ENCODE measurements around the gene MYBPC2. TPM values are rescaled to one million over a fixed set of nuclear protein-coding genes. Genes with fewer than 3 reads are reported as not detected.

The MYBPC2 gene
- polyA plus RNA-seq, 1 of the 3 experiments (the other 2 are of a cell fraction) = not detected

GRCh38 chr19:50458396-50459066, 25.8 kb downstream of the MYBPC2 start:
- CTCF ChIA-PET = interaction anchor here (1.5 kb wide), 1 partner anchor 90 kb away, joined by 6 read pairs; no protein-coding TSS in a partner anchor
- no peaks in the 10 kb centered on the region for H3F3A ChIP-seq (replicated peaks; ENCODE audit: insufficient read depth)
- peaks cover 5% of the 10 kb centered on the region; the same call in 1 of the 2 replicates for H3K27me3 ChIP-seq (ENCODE audit: insufficient read depth)
- H3K9ac ChIP-seq = no peak overlapping the region
- no peak for DNase-seq
- no peak overlapping the region for H2AFZ ChIP-seq (ENCODE audit: low read depth)
- no peak overlapping the region for H3K4me2 ChIP-seq
- H3K27ac ChIP-seq (ENCODE audit: low read depth in 2 of 2, low read length in 1 of 2) = no peak overlapping the region
- H3K4me1 ChIP-seq (ENCODE audit: control insufficient read depth in 1 of 2, insufficient read depth in 2 of 2, low read depth in 1 of 2, low read length in 1 of 2) = peaks cover 0 to 4% of the 10 kb centered on the region in 2 experiments; a peak in 1 of 4 replicates
- no peaks in the 10 kb centered on the region for H3K79me2 ChIP-seq (ENCODE audit: insufficient read depth)
- no peaks in the 10 kb centered on the region for H4K20me1 ChIP-seq (ENCODE audit: insufficient read depth)
- no peaks in the 10 kb centered on the region for H3K36me3 ChIP-seq (replicated peaks in 1 of 2; ENCODE audit: control insufficient read depth in 1 of 2, insufficient read depth in 2 of 2, low read length in 1 of 2)
- POLR2A ChIA-PET = no interaction called here
- H3K9me3 ChIP-seq = no peaks in the 10 kb centered on the region
- H3K4me3 ChIP-seq (ENCODE audit: low read depth in 2 of 2, low read length in 1 of 2) = no peak overlapping the region
- H3K9me2 ChIP-seq = no peaks in the 10 kb centered on the region
- WGBS (ENCODE audit: low lambda C conversion rate) = 74% methylated on average over 39 of the region's 50 CpGs
- no peak for TF ChIP-seq SMC3 (IDR thresholded peaks at IDR 0.05; ENCODE audit: low read depth, low read length)
- TF ChIP-seq, protein P1, sequence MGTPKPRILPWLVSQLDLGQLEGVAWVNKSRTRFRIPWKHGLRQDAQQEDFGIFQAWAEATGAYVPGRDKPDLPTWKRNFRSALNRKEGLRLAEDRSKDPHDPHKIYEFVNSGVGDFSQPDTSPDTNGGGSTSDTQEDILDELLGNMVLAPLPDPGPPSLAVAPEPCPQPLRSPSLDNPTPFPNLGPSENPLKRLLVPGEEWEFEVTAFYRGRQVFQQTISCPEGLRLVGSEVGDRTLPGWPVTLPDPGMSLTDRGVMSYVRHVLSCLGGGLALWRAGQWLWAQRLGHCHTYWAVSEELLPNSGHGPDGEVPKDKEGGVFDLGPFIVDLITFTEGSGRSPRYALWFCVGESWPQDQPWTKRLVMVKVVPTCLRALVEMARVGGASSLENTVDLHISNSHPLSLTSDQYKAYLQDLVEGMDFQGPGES (IDR thresholded peaks at IDR 0.05; ENCODE audit: low read depth, low read length) = no peak
- no peak for TF ChIP-seq JUND (IDR thresholded peaks at IDR 0.05)
- no peak for TF ChIP-seq TAF1 (IDR thresholded peaks at IDR 0.05; ENCODE audit: borderline replicate concordance, low read depth, low read length)
- TF ChIP-seq EP300 (IDR thresholded peaks at IDR 0.05; ENCODE audit: borderline replicate concordance in 1 of 2, low read depth in 1 of 2, low read length in 1 of 2) = no peak
- no peak for TF ChIP-seq GATA2 (CRISPR knock-in tag; IDR thresholded peaks at IDR 0.05)
- no peak for TF ChIP-seq RXRA (IDR thresholded peaks at IDR 0.05; ENCODE audit: borderline replicate concordance, low read depth)
- no peak for TF ChIP-seq RAD21 (IDR thresholded peaks at IDR 0.05; ENCODE audit: low read length)
- no peak for TF ChIP-seq YY1 (IDR thresholded peaks at IDR 0.05; ENCODE audit: low read depth)
- no peak for TF ChIP-seq TEAD4 (IDR thresholded peaks at IDR 0.05; ENCODE audit: borderline replicate concordance, insufficient read depth)
- TF ChIP-seq MEF2A (IDR thresholded peaks at IDR 0.05; ENCODE audit: borderline replicate concordance, low read depth) = no peak
- no peak for TF ChIP-seq REST (IDR thresholded peaks at IDR 0.05; ENCODE audit: low read depth, low read length)
- no peak for TF ChIP-seq FOSL2 (IDR thresholded peaks at IDR 0.05; ENCODE audit: borderline replicate concordance, low read depth)
- TF ChIP-seq MXI1 (IDR thresholded peaks at IDR 0.05; ENCODE audit: low read depth, low read length) = no peak
- TF ChIP-seq POLR2AphosphoS5 (IDR thresholded peaks at IDR 0.05; ENCODE audit: low read depth, low read length) = no peak
- TF ChIP-seq, protein P2, sequence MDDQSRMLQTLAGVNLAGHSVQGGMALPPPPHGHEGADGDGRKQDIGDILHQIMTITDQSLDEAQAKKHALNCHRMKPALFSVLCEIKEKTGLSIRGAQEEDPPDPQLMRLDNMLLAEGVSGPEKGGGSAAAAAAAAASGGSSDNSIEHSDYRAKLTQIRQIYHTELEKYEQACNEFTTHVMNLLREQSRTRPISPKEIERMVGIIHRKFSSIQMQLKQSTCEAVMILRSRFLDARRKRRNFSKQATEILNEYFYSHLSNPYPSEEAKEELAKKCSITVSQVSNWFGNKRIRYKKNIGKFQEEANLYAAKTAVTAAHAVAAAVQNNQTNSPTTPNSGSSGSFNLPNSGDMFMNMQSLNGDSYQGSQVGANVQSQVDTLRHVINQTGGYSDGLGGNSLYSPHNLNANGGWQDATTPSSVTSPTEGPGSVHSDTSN (IDR thresholded peaks at IDR 0.05) = no peak
- no peak for TF ChIP-seq GABPA (IDR thresholded peaks at IDR 0.05; ENCODE audit: low read depth)
- TF ChIP-seq EZH2phosphoT487 (IDR thresholded peaks at IDR 0.05; ENCODE audit: borderline replicate concordance, low read depth) = no peak
- TF ChIP-seq SIN3A (IDR thresholded peaks at IDR 0.05; ENCODE audit: borderline replicate concordance, low read depth, low read length) = no peak

All from SK-N-SH (cell line).